Frontal cortex (tissue), 4 donors: Measurements from ENCODE around the gene TMEM63B. TPM values are rescaled to one million over a fixed set of nuclear protein-coding genes. Genes with fewer than 3 reads are reported as not detected.
"Not testable (repeated sequence)": the region's sequence is repeated elsewhere in the genome, so short reads cannot be mapped to it uniquely, and the experiment has no call there.

Experiments used
- DNase-seq, 2 donors: peaks; one replicate each; pipeline ENCODE4 v3.0.0; 2012; ENCODE audit warnings: low spot score in 2 of 2
- FAIRE-seq: peaks from 2 replicates; lab custom pipeline; 2012; peaks lifted over from hg19 to GRCh38; lab: Jason Lieb, UNC
- total RNA-seq: library from RNA; depleted of rRNA; stranded (reverse); fragments of >200 nt; gene quantifications from one replicate; pipeline ENCODE4 v1.2.3, GENCODE V29; 2014
- donor health status: control.
- donor health status: control.
- donor health status: control.

Gene TMEM63B
- total RNA-seq, 1 donor from 2014 or later, result 35.5 TPM

- no peak for DNase-seq
- FAIRE-seq, result no peak
These were observed 38.8 kb downstream of the TMEM63B start for GRCh38 chr6:44166116-44166515.

GRCh38 chr6:44166591-44167184 is 39.3 kb downstream of the TMEM63B start:
- FAIRE-seq (no peak), DNase-seq (no peak)

- FAIRE-seq (no peak), DNase-seq (no peak)
These were observed 40.2 kb downstream of the TMEM63B start for GRCh38 chr6:44167567-44167966.

- DNase-seq (no peak), FAIRE-seq (no peak)
These were observed 41.8 kb downstream of the TMEM63B start for GRCh38 chr6:44169154-44169553.

- DNase-seq, result no peak
- FAIRE-seq, result no peak
These were observed 42.7 kb downstream of the TMEM63B start for GRCh38 chr6:44169886-44170570.

- FAIRE-seq, result no peak
- no peak for DNase-seq
These were observed 44.7 kb downstream of the TMEM63B start for GRCh38 chr6:44171899-44172546.

GRCh38 chr6:44172731-44173500 is 45.6 kb downstream of the TMEM63B start:
- FAIRE-seq, result no peak
- DNase-seq, result peak; percentile 66 to 92

GRCh38 chr6:44176130-44176761 is 48.9 kb downstream of the TMEM63B start:
- no peak for FAIRE-seq
- DNase-seq, result no peak

- no peak for DNase-seq
- no peak for FAIRE-seq
These were observed 49.6 kb downstream of the TMEM63B start for GRCh38 chr6:44176762-44177509.

GRCh38 chr6:44177691-44178423 is 50.5 kb downstream of the TMEM63B start:
- FAIRE-seq, result no peak
- no peak for DNase-seq

GRCh38 chr6:44178424-44179071 is 51.2 kb downstream of the TMEM63B start:
- DNase-seq, result no peak
- FAIRE-seq, result no peak

GRCh38 chr6:44179072-44179536 is 51.8 kb downstream of the TMEM63B start:
- FAIRE-seq (no peak), DNase-seq (no peak)

- FAIRE-seq (no peak), DNase-seq (no peak)
These were observed 52.3 kb downstream of the TMEM63B start for GRCh38 chr6:44179648-44180047.

GRCh38 chr6:44180406-44180805 is 53.1 kb downstream of the TMEM63B start:
- no peak for DNase-seq
- no peak for FAIRE-seq

GRCh38 chr6:44180886-44181285 is 53.5 kb downstream of the TMEM63B start:
- no peak for FAIRE-seq
- no peak for DNase-seq

- not testable (repeated sequence) for FAIRE-seq
These were observed 54.4 kb downstream of the TMEM63B start for GRCh38 chr6:44181784-44182183.

GRCh38 chr6:44182911-44183390 is 55.6 kb downstream of the TMEM63B start:
- no peak for DNase-seq
- no peak for FAIRE-seq

More at GRCh38 chr6:44181784-44182183, 54.4 kb downstream of the TMEM63B start:
- DNase-seq, result not testable (repeated sequence)

- DNase-seq, result no peak
- FAIRE-seq, result no peak
These were observed 56.4 kb downstream of the TMEM63B start for GRCh38 chr6:44183783-44184182.
